Embryonic facial prominence (tissue), 1 donor: Measurements from ENCODE around the gene RYR2.

Experiments
- DNase-seq: peaks from one replicate; pipeline ENCODE4 v3.0.0-alpha.2; 2016; ENCODE audit errors: extremely low spot score

Gene RYR2

GRCh38 chr1:237032029-237032428, 10.0 kb upstream of the RYR2 start:
- DNase-seq = no peak

- no peak for DNase-seq
Measured at GRCh38 chr1:237033061-237033460, 8.9 kb upstream of the RYR2 start.

GRCh38 chr1:237033804-237034203, 8.2 kb upstream of the RYR2 start:
- no peak for DNase-seq

GRCh38 chr1:237035759-237036158, 6.2 kb upstream of the RYR2 start:
- DNase-seq = no peak

- no peak for DNase-seq
Measured at GRCh38 chr1:237038211-237038610, 3.8 kb upstream of the RYR2 start.

- no peak for DNase-seq
Measured at GRCh38 chr1:237040823-237041222, 1.2 kb upstream of the RYR2 start.

- DNase-seq = no peak
Measured at GRCh38 chr1:237041461-237041794, 556 bp upstream of the RYR2 start.

- no peak for DNase-seq
Measured at GRCh38 chr1:237042526-237042891, 525 bp downstream of the RYR2 start.

GRCh38 chr1:237042892-237043576, 1.1 kb downstream of the RYR2 start:
- DNase-seq = no peak

- DNase-seq = no peak
Measured at GRCh38 chr1:237043846-237044636, 2.1 kb downstream of the RYR2 start.

- no peak for DNase-seq
Measured at GRCh38 chr1:237045278-237046016, 3.5 kb downstream of the RYR2 start.

GRCh38 chr1:237048803-237049202, 6.8 kb downstream of the RYR2 start:
- DNase-seq = no peak

- DNase-seq = no peak
Measured at GRCh38 chr1:237050185-237050584, 8.2 kb downstream of the RYR2 start.

GRCh38 chr1:237050915-237051314, 8.9 kb downstream of the RYR2 start:
- DNase-seq = no peak

- DNase-seq = no peak
Measured at GRCh38 chr1:237054313-237054712, 12.3 kb downstream of the RYR2 start.

GRCh38 chr1:237058470-237058869, 16.5 kb downstream of the RYR2 start:
- no peak for DNase-seq

GRCh38 chr1:237059244-237059643, 17.3 kb downstream of the RYR2 start:
- DNase-seq = no peak

- DNase-seq = no peak
Measured at GRCh38 chr1:237062976-237063375, 21.0 kb downstream of the RYR2 start.

- DNase-seq = no peak
Measured at GRCh38 chr1:237065903-237066302, 23.9 kb downstream of the RYR2 start.

GRCh38 chr1:237070519-237070918, 28.5 kb downstream of the RYR2 start:
- DNase-seq = no peak

- no peak for DNase-seq
Measured at GRCh38 chr1:237071641-237072420, 29.8 kb downstream of the RYR2 start.
